ENCODE results near the gene TSKU.

Gene TSKU

GRCh38 chr11:76830639-76831327, 47.6 kb downstream of the TSKU start:
- DNase-seq = no peak

DNA sequence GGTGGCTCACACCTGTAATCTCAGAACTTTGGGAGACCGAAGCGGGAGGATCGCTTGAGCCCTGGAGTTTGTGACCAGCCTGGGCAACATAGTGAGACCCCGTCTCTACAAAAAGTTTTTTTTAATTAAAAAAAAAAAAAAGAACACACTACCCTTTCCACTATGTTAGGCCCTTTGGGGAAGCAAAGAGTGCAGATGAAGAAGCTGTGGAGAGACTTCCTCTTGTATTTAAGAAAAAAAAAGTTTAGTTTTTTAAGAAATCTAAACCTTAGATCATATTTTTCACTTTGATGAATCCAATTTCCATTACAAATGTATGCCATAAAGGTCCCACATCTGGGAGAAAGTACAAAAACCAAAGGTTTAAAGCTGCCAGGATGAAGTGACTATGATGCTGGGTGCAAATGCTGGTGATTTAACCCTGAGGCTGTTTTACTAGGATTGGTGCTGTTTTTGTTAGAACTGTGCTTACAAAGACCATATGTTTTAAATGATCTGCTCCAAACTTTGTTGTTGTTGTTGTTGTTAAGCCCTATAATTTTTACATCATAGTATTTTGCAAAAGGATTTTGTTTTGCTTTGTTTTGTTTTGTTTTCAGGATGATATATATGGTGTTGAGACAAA, 48.6 kb downstream of the TSKU start:
- DNase-seq = no peak

DNA sequence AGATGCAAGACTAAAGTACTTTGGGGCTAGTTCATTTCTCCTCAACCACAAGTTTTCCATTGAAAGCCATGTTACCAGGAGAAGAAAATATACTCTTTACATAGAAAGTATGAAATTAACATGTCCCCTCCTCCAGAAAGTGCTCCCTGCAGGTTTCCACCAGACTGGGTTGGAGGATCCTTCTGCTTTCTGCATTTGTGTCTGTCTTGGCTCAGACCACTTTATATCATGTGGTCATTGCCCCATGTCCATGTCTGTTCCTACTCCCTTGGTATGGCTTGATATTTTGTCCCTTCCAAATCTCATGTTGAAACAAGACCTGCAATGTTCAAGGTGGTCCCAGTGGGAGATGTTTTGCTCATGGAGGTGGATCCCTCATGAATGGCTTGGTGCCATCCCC, 49.2 kb downstream of the TSKU start:
- no peak for DNase-seq

GRCh38 chr11:76834151-76834550, 51.0 kb downstream of the TSKU start:
- DNase-seq = no peak

DNA sequence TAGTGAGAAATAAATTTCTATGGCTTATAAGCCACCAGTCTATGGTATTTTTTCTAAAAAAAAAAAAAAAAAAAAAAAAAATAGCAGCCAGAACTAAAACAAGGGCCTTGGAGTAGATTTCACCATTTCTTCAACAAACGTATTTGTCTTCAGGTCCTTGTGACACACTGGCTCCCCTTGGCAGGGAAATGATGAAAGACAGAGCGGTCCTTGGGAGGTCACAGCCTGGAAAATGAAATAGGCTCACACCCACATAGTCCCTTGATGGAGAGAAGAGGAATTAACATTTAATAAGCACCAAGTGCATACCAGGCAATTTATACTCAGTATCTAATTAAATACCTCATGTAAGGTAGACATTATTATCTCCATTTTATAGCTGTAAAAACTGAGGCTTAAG, 51.9 kb downstream of the TSKU start:
- DNase-seq = no peak

- peak; percentile 47 for DNase-seq
These were observed 52.9 kb downstream of the TSKU start for GRCh38 chr11:76835928-76836612.

- no peak for DNase-seq
These were observed 53.6 kb downstream of the TSKU start for GRCh38 chr11:76836613-76837291.

GRCh38 chr11:76837696-76838677, 54.8 kb downstream of the TSKU start:
- no peak for DNase-seq

DNA sequence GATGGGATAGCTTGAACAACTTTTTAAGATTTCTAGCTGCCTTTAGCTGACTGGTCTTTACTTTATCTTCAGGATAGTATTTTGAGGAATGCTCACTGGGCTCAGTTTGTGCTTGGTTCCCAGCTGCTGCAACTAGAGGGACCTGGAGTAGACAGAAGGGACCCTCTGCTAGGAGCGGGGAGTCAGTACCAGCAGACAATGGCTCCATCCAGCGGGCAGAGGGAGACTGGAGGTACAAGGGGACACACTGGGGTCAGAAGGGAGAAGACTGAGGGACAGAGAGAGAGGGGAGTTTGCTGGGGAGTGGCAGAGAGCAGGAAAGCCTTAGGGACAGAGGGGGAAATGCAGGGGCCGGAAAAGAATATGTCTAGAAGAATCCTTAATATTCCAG, 55.5 kb downstream of the TSKU start:
- no peak for DNase-seq

- DNase-seq = no peak
These were observed 56.2 kb downstream of the TSKU start for GRCh38 chr11:76839311-76839710.

DNA sequence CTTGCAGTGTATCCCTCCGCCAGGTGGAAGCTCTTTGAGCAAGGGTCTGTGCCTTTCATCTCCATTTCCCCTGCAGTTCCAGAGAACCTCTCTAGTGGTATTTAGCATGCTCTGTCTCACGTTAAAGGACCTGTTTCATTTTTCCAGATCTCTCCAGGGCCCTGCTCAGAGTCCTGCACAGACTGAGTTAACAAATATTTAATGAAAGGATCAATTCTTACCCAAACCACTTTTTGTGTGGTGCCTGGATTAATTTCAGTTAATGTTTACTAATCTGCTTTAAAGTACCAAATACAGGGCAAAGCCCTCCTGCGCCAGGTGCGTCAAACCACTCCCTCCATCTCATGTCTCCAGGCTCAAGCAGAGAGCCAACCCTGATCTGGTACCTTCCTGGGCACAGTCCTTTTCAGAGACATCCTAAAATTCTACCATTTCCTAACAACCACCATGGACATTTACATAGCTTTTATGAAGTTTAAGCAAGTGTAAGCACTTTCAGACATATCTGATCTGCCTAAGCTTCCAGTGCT, 58.8 kb downstream of the TSKU start:
- no peak for DNase-seq

- DNase-seq = no peak
These were observed 60.8 kb downstream of the TSKU start for GRCh38 chr11:76843907-76844306.

GRCh38 chr11:76844511-76844910, 61.4 kb downstream of the TSKU start:
- DNase-seq = no peak

DNA sequence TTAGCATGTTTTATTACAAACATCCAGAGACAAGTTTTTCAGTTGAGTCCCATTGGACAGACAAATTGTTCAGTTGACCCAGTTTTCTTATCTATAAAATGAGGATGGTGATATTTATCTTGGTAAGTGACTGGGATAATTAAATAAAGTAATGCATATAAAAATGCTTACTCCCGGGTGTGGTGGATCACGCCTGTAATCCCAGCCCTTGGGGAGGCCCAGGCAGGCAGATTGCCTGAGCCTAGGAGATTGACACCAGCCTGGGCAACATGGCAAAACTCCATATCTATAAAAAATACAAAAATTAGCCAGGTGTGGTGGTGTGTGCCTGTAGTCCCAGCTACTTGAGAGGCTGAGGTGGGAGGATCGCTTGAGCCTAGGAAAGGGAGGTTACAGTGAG, 61.9 kb downstream of the TSKU start:
- DNase-seq = no peak

- no peak for DNase-seq
These were observed 63.3 kb downstream of the TSKU start for GRCh38 chr11:76846441-76846840.

Data from DMS153 (cell line).